HCT116 (cell line): ENCODE results near the gene COL23A1. TPM values are rescaled to one million over a fixed set of nuclear protein-coding genes. Genes with fewer than 3 reads are reported as not detected.

ENCODE experiments used
- ATAC-seq: fragments of 200-7000 bp; cut with Tn5 transposase; 2 replicates; pipeline ENCODE4 v1.9.1; 2020; ENCODE audit warnings: mild to moderate bottlenecking, moderate library complexity
- BruUV-seq: library from RNA; stranded (reverse); fragments of 400-500 nt; replicated peaks from 2 replicates; lab custom pipeline; 2021; lab: Mats Ljungman, UMichigan
- CTCF ChIA-PET: fragments of 300-600 bp; sonication (Branson Sonifier 250); formaldehyde crosslinking; loops from one replicate; lab custom pipeline; 2021; ENCODE audit warnings: antibody characterized with exemption; lab: Charles Lee
- POLR2A ChIA-PET: fragments of 300-600, 350-600 bp; sonication (Branson Sonifier 250); formaldehyde crosslinking; loops from one replicate; lab custom pipeline; 2021; ENCODE audit warnings: antibody characterized with exemption; lab: Charles Lee
- RAD21 ChIA-PET, 2 experiments: fragments of 300-600 bp; sonication (Branson Sonifier 250); formaldehyde crosslinking; loops; one replicate each; lab custom pipeline; 2023; ENCODE audit warnings: low total read pairs in 2 of 2; ENCODE audit not compliant: uncharacterized antibody in 2 of 2, unreplicated experiment in 2 of 2, low non-redundant PET in 1 of 2; lab: Charles Lee
- DNase-seq: peaks from one replicate; pipeline ENCODE4 v3.0.0-alpha.2; 2010; ENCODE audit warnings: low read depth, low spot score
- H2AFZ ChIP-seq: fragments of 200-600 bp; shearing (Covaris generic), sonication (generic); 2 replicates; pipeline ENCODE4 v1.6.1; 2017; ENCODE audit warnings: low read depth, mixed run types, mixed read lengths, antibody characterized with exemption, low read length; ENCODE audit not compliant: poor library complexity, severe bottlenecking
- H3K27ac ChIP-seq: 2 replicates; pipeline ENCODE4 v1.5.1; 2012; ENCODE audit warnings: low read depth, low read length
- H3K27me3 ChIP-seq: fragments of 200-600 bp; sonication (generic); 2 replicates; pipeline ENCODE4 v1.6.1; 2016; ENCODE audit warnings: mixed run types, low read length, mixed read lengths; ENCODE audit not compliant: insufficient read depth
- H3K36me3 ChIP-seq, 2 experiments: fragments of 200-500 bp in 1 of 2; fragments of 200-600 bp in 1 of 2; sonication (Bioruptor generic) in 1 of 2; sonication (generic) in 1 of 2; 2 replicates each; pipeline versions ENCODE4 v1.5.1 to v1.6.1; 2014 to 2016; ENCODE audit warnings: low read length in 2 of 2, inconsistent platforms in 1 of 2, mixed read lengths in 1 of 2, mixed run types in 1 of 2; ENCODE audit not compliant: insufficient read depth in 2 of 2, control insufficient read depth in 1 of 2
- H3K4me1 ChIP-seq, 2 experiments: fragments of 200-600 bp in 1 of 2; sonication (generic) in 1 of 2; 2 replicates each; pipeline versions ENCODE4 v1.5.1 to v1.6.1; 2012 to 2017; ENCODE audit warnings: low read length in 2 of 2, inconsistent platforms in 1 of 2, mild to moderate bottlenecking in 1 of 2, mixed read lengths in 1 of 2, mixed run types in 1 of 2, moderate library complexity in 1 of 2; ENCODE audit not compliant: insufficient read depth in 2 of 2, control insufficient read depth in 1 of 2
- H3K4me2 ChIP-seq: fragments of 200-600 bp; sonication (generic); 2 replicates; pipeline ENCODE4 v1.6.1; 2017; ENCODE audit warnings: mixed run types, low read length, mixed read lengths
- H3K4me3 ChIP-seq, 2 experiments: fragments of 200-600 bp in 1 of 2; sonication (generic) in 1 of 2; replicated peaks in 1 of 2; 2 replicates each; pipeline ENCODE4 v1.5.1; 2011 to 2016; ENCODE audit warnings: low read length in 2 of 2, control low read depth in 1 of 2, low read depth in 1 of 2, mild to moderate bottlenecking in 1 of 2, mixed read lengths in 1 of 2, mixed run types in 1 of 2
- H3K79me2 ChIP-seq: fragments of 200-600 bp; sonication (generic); 2 replicates; pipeline ENCODE4 v1.6.1; 2017; ENCODE audit warnings: mild to moderate bottlenecking, mixed run types, low read length, moderate library complexity, mixed read lengths; ENCODE audit not compliant: insufficient read depth
- H3K9ac ChIP-seq: fragments of 200-600 bp; sonication (generic); 2 replicates; pipeline ENCODE4 v1.6.1; 2016; ENCODE audit warnings: low read length, mixed read lengths
- H3K9me2 ChIP-seq: fragments of 200-600 bp; sonication (generic), shearing (Covaris generic); 2 replicates; pipeline ENCODE4 v1.6.1; 2017; ENCODE audit warnings: mixed run types, mild to moderate bottlenecking, moderate library complexity; ENCODE audit not compliant: insufficient read depth
- H3K9me3 ChIP-seq, 2 experiments: fragments of 200-500 bp in 1 of 2; fragments of 200-600 bp in 1 of 2; sonication (Bioruptor generic) in 1 of 2; sonication (generic) in 1 of 2; 2 replicates each; pipeline ENCODE4 v1.6.1; 2014 to 2017; ENCODE audit warnings: low read length in 2 of 2, mixed read lengths in 2 of 2, inconsistent platforms in 1 of 2, low read depth in 1 of 2, mild to moderate bottlenecking in 1 of 2, mixed run types in 1 of 2, moderate library complexity in 1 of 2; ENCODE audit not compliant: control insufficient read depth in 1 of 2, insufficient read depth in 1 of 2
- H4K20me1 ChIP-seq: fragments of 200-600 bp; sonication (generic), shearing (Covaris generic); 2 replicates; pipeline ENCODE4 v1.6.1; 2017; ENCODE audit warnings: mixed run types, mild to moderate bottlenecking, moderate library complexity; ENCODE audit not compliant: insufficient read depth
- CBX3 ChIP-seq: IDR thresholded peaks from 2 replicates; pipeline ENCODE4 v1.6.1; 2012; ENCODE audit warnings: low read depth
- CEBPB ChIP-seq: IDR thresholded peaks from 2 replicates; pipeline ENCODE4 v1.6.1; 2012; ENCODE audit warnings: low read depth
- CTCF ChIP-seq, 3 experiments: fragments of 200-600 bp in 1 of 3; sonication (generic) in 1 of 3; IDR thresholded peaks in 2 of 3; conservative IDR thresholded peaks in 1 of 3; 2 replicates each; pipeline ENCODE4 v1.5.1; 2012 to 2017; ENCODE audit warnings: low read depth in 2 of 3, low read length in 2 of 3, antibody characterized with exemption in 1 of 3, borderline replicate concordance in 1 of 3, control low read depth in 1 of 3, mild to moderate bottlenecking in 1 of 3, mixed read lengths in 1 of 3, mixed run types in 1 of 3, moderate library complexity in 1 of 3; ENCODE audit not compliant: insufficient read depth in 1 of 3
- EGR1 ChIP-seq: IDR thresholded peaks from 2 replicates; pipeline ENCODE4 v1.6.1; 2012; ENCODE audit warnings: low read depth
- EZH2 ChIP-seq: fragments of 200-600 bp; sonication (generic); IDR thresholded peaks from 2 replicates; pipeline ENCODE4 v1.6.1; 2017; ENCODE audit warnings: antibody characterized with exemption, mixed run types
- FOSL1 ChIP-seq: IDR thresholded peaks from 2 replicates; pipeline ENCODE4 v1.6.1; 2012; ENCODE audit warnings: low read depth
- POLR2AphosphoS5 ChIP-seq: IDR thresholded peaks from 2 replicates; pipeline ENCODE4 v1.6.1; 2011; ENCODE audit warnings: mild to moderate bottlenecking, low read depth, low read length, moderate library complexity
- RAD21 ChIP-seq: IDR thresholded peaks from 2 replicates; pipeline ENCODE4 v1.6.1; 2012; ENCODE audit warnings: low read depth, mild to moderate bottlenecking
- SRF ChIP-seq: IDR thresholded peaks from 2 replicates; pipeline ENCODE4 v1.6.1; 2012; ENCODE audit warnings: low read depth
- TCF7L2 ChIP-seq: IDR thresholded peaks from 2 replicates; pipeline ENCODE4 v1.7.0; 2011; ENCODE audit warnings: borderline replicate concordance, inconsistent platforms; ENCODE audit not compliant: insufficient read depth, insufficient read length; ENCODE audit errors: extremely low read depth
- YY1 ChIP-seq: IDR thresholded peaks from 2 replicates; pipeline ENCODE4 v1.6.1; 2011; ENCODE audit warnings: low read length, low read depth, moderate library complexity, mild to moderate bottlenecking; ENCODE audit not compliant: insufficient replicate concordance; ENCODE audit errors: extremely low read depth
- ZBTB33 ChIP-seq: IDR thresholded peaks from 2 replicates; pipeline ENCODE4 v1.6.1; 2011; ENCODE audit warnings: mild to moderate bottlenecking, low read length, moderate library complexity; ENCODE audit not compliant: insufficient replicate concordance; ENCODE audit errors: extremely low read depth
- ZFX ChIP-seq: fragments of 450-650 bp; IDR thresholded peaks from 2 replicates; pipeline ENCODE4 v1.6.1; 2017
- intact Hi-C: fragments of 100-400 bp; cut with micrococcal nuclease; formaldehyde crosslinking; loops from 2 replicates; pipeline ENCODE4 v1.10.0; 2022
- total RNA-seq: library from RNA; stranded (reverse); gene quantifications from one replicate; pipeline ENCODE4 v1.2.1, GENCODE V29; 2021; ENCODE audit not compliant: unreplicated experiment

COL23A1 gene
- total RNA-seq, 1 experiment from 2014 or later: not detected

- H3K79me2 ChIP-seq: no peaks in the 10 kb centered on the region
- no peaks in the 10 kb centered on the region for H3K9me3 ChIP-seq
- intact Hi-C loops: no loop called here
- ATAC-seq (no peak), DNase-seq (no peak)
- H3K9me2 ChIP-seq: no peaks in the 10 kb centered on the region
- ChIA-PET RAD21 (interaction anchor here in 1 of 2 experiments (0.5 kb wide), 1 partner anchor 274 kb away, joined by 3 read pairs; no protein-coding TSS in a partner anchor), CTCF (interaction anchor here (2.1 kb wide), 1 partner anchor 8 kb away, joined by 10 read pairs; no protein-coding TSS in a partner anchor), POLR2A (no interaction called here)
- no peak for TF ChIP-seq TCF7L2
- no peak for TF ChIP-seq CEBPB
- no peak for TF ChIP-seq EZH2
- TF ChIP-seq SRF: no peak
- no peak for TF ChIP-seq YY1
- TF ChIP-seq FOSL1: no peak
- TF ChIP-seq CBX3: no peak
- no peak for TF ChIP-seq EGR1
- TF ChIP-seq RAD21: no peak
- no peak for TF ChIP-seq ZBTB33
- TF ChIP-seq CTCF (IDR thresholded peaks at IDR 0.05 in 2 of 3, conservative IDR thresholded peaks at IDR 0.05 in 1 of 3; ENCODE audit: borderline replicate concordance in 1 of 3, insufficient read depth in 1 of 3, low read depth in 2 of 3, low read length in 2 of 3): no peak
- TF ChIP-seq POLR2AphosphoS5: no peak
- TF ChIP-seq ZFX: no peak
- no peak overlapping the region for H3K27ac ChIP-seq
- no peaks in the 10 kb centered on the region for H3K36me3 ChIP-seq
- H3K27me3 ChIP-seq: no peaks in the 10 kb centered on the region
- no peak overlapping the region for H3K4me3 ChIP-seq
- H2AFZ ChIP-seq: no peak overlapping the region
- BruUV-seq: no TSS peak
- no peak overlapping the region for H3K9ac ChIP-seq
- H3K4me2 ChIP-seq: no peak overlapping the region
- H3K4me1 ChIP-seq: no peaks in the 10 kb centered on the region
- no peaks in the 10 kb centered on the region for H4K20me1 ChIP-seq
These were observed 120.9 kb downstream of the COL23A1 start for GRCh38 chr5:178469011-178469974.
